SK-N-SH treated with all-trans-retinoic acid at 6 μM for 48 hours (cell line): ENCODE measurements around the gene SHANK1.
A peak's percentile ranks its signal among the peaks of the same experiment; 100 is the strongest.

Experiments
- ATAC-seq: fragments of 200-7000 bp; cut with Tn5 transposase; 3 replicates; pipeline ENCODE4 v1.9.1; 2020; ENCODE audit warnings: mild to moderate bottlenecking, moderate library complexity
- BACH2 ChIP-seq: fragments of 250-450 bp; sonication (Bioruptor Pico); IDR thresholded peaks from 2 replicates; pipeline ENCODE4 v1.9.0; 2021; ENCODE audit warnings: mild to moderate bottlenecking, borderline replicate concordance
- CREB5 ChIP-seq: fragments of 250-450 bp; sonication (Bioruptor Pico); IDR thresholded peaks from 2 replicates; pipeline ENCODE4 v1.5.1; 2020; ENCODE audit warnings: low read depth, mild to moderate bottlenecking, moderate library complexity
- CSDC2 ChIP-seq: fragments of 250-450 bp; sonication (Bioruptor Pico); IDR thresholded peaks from 2 replicates; pipeline ENCODE4 v1.5.0; 2020; ENCODE audit warnings: mild to moderate bottlenecking, moderate library complexity
- CSRNP3 ChIP-seq: fragments of 250-450 bp; sonication (Bioruptor Pico); IDR thresholded peaks from 2 replicates; pipeline ENCODE4 v1.5.1; 2021; ENCODE audit warnings: mild to moderate bottlenecking, moderate library complexity
- ISL1 ChIP-seq: fragments of 250-450 bp; sonication (Bioruptor Pico); IDR thresholded peaks from 2 replicates; pipeline ENCODE4 v2.1.2; 2022; ENCODE audit warnings: mild to moderate bottlenecking, moderate library complexity
- OSR1 ChIP-seq: fragments of 250-450 bp; sonication (Bioruptor Pico); IDR thresholded peaks from 2 replicates; pipeline ENCODE4 v1.8.0; 2022; ENCODE audit warnings: moderate library complexity, mild to moderate bottlenecking, inconsistent platforms
- POU6F1 ChIP-seq: fragments of 250-450 bp; sonication (Bioruptor Pico); IDR thresholded peaks from 2 replicates; pipeline ENCODE4 v1.8.0; 2021; ENCODE audit warnings: low read depth, mild to moderate bottlenecking, moderate library complexity, borderline replicate concordance
- PPARA ChIP-seq: fragments of 250-450 bp; sonication (Bioruptor Pico); IDR thresholded peaks from 2 replicates; pipeline ENCODE4 v1.5.0; 2020; ENCODE audit warnings: mild to moderate bottlenecking, borderline replicate concordance
- TCF4 ChIP-seq: fragments of 250-450 bp; sonication (Bioruptor Pico); IDR thresholded peaks from 2 replicates; pipeline ENCODE4 v1.8.0; 2021; ENCODE audit warnings: mild to moderate bottlenecking, moderate library complexity, borderline replicate concordance
- TSHZ2 ChIP-seq: fragments of 250-450 bp; sonication (Bioruptor Pico); IDR thresholded peaks from 2 replicates; pipeline ENCODE4 v1.5.0; 2020; ENCODE audit warnings: mild to moderate bottlenecking, moderate library complexity
- ZC3H10 ChIP-seq: fragments of 250-450 bp; sonication (Bioruptor Pico); IDR thresholded peaks from 2 replicates; pipeline ENCODE4 v1.5.1; 2021; ENCODE audit warnings: mild to moderate bottlenecking, moderate library complexity
- ZFP3 ChIP-seq: fragments of 250-450 bp; sonication (Bioruptor Pico); IDR thresholded peaks from 2 replicates; pipeline ENCODE4 v1.5.0; 2020; ENCODE audit warnings: mild to moderate bottlenecking, moderate library complexity
- ZFP30 ChIP-seq: fragments of 450-650 bp; formaldehyde crosslinking; IDR thresholded peaks from 2 replicates; pipeline ENCODE4 v1.5.0; 2022; ENCODE audit warnings: mild to moderate bottlenecking, moderate library complexity
- ZNF565 ChIP-seq: fragments of 450-650 bp; formaldehyde crosslinking; conservative IDR thresholded peaks from 2 replicates; pipeline ENCODE4 v1.5.0; 2020; ENCODE audit warnings: low read depth, mild to moderate bottlenecking, moderate library complexity
- ZNF70 ChIP-seq: fragments of 450-650 bp; formaldehyde crosslinking; IDR thresholded peaks from 2 replicates; pipeline ENCODE4 v1.5.0; 2020; ENCODE audit warnings: mild to moderate bottlenecking, moderate library complexity

Gene SHANK1

GRCh38 chr19:50724522-50725217, 5.1 kb upstream of the SHANK1 start:
- TF ChIP-seq ZNF70 (CRISPR knock-in tag) (no peak), ZC3H10 (no peak)
- peak; percentile 89 for ATAC-seq

GRCh38 chr19:50723735-50724521, 4.3 kb upstream of the SHANK1 start:
- TF ChIP-seq ISL1 (CRISPR knock-in tag) = no peak
- TF ChIP-seq, all 23 proteins: peak for 0
- no peak for ATAC-seq

- no peak for ATAC-seq
- TF ChIP-seq ZNF565 (CRISPR knock-in tag) = no peak
- no peak for TF ChIP-seq TCF4
- no peak for TF ChIP-seq ZNF70 (CRISPR knock-in tag)
- TF ChIP-seq ZFP3 (CRISPR knock-in tag) = no peak
- no peak for TF ChIP-seq CREB5
- TF ChIP-seq ZFP30 (CRISPR knock-in tag) = no peak
- no peak for TF ChIP-seq OSR1 (CRISPR knock-in tag)
- TF ChIP-seq PPARA (CRISPR knock-in tag) = no peak
- TF ChIP-seq POU6F1 (CRISPR knock-in tag) = no peak
- no peak for TF ChIP-seq ISL1 (CRISPR knock-in tag)
- TF ChIP-seq CSRNP3 = no peak
- TF ChIP-seq, all 23 proteins: peak for 0
These were observed 3.5 kb upstream of the SHANK1 start, which contains the start of gene CLEC11A for GRCh38 chr19:50723069-50723468. Gene CLEC11A (plus strand): TSS chr19:50723364. CDS start chr19:50723526, 162 bp downstream.

- TF ChIP-seq CSRNP3 (no peak), CSDC2 (CRISPR knock-in tag) (no peak), ZNF565 (CRISPR knock-in tag) (no peak), TSHZ2 (CRISPR knock-in tag) (no peak), BACH2 (CRISPR knock-in tag) (no peak)
- no peak for ATAC-seq
These were observed 2.8 kb upstream of the SHANK1 start for GRCh38 chr19:50722201-50723013.
